Measurements from ENCODE around the gene GCA. TPM values are rescaled to one million over a fixed set of nuclear protein-coding genes. Genes with fewer than 3 reads are reported as not detected.

GCA gene
- total and polyA plus RNA-seq, 12 donors = 3.4 to 33.9 (median 19.5) TPM

DNA sequence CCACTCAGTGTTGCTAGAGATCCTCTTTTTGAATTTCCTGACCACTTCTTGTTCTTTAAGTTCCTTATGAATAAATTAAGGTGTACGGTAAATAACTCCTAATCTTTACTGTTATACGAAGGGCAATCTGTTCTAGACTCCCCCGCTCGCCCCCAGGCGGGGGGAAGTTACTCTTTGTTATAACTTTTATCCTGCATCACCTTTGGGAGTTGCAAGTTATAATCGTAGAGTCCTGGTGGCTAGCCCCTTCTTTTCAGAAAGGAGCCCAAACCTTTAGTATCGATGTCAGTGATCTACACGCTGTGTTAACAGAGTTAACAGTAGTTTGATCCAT, 652 bp downstream of the GCA start:
- DNase-seq = no peak
- no peaks in the 10 kb centered on the region for H3K9me3 ChIP-seq (replicated peaks in 1 of 3)
- H3K36me3 ChIP-seq (replicated peaks in 1 of 2) = no peaks in the 10 kb centered on the region
- intact Hi-C loops (cut with DNase I) = no loop called here
- H3K27me3 ChIP-seq = no peaks in the 10 kb centered on the region
- peaks cover 0 to 7% of the 10 kb centered on the region in 2 donors for H3K4me1 ChIP-seq (replicated peaks in 1 of 2)
- peak overlapping the region; percentile 74 to 96 (median 81) for H3K4me3 ChIP-seq
- H3K27ac ChIP-seq = peak overlapping the region in 4 of 5 donors; percentile 34 to 90 (median 60)
- TF ChIP-seq, protein P1, sequence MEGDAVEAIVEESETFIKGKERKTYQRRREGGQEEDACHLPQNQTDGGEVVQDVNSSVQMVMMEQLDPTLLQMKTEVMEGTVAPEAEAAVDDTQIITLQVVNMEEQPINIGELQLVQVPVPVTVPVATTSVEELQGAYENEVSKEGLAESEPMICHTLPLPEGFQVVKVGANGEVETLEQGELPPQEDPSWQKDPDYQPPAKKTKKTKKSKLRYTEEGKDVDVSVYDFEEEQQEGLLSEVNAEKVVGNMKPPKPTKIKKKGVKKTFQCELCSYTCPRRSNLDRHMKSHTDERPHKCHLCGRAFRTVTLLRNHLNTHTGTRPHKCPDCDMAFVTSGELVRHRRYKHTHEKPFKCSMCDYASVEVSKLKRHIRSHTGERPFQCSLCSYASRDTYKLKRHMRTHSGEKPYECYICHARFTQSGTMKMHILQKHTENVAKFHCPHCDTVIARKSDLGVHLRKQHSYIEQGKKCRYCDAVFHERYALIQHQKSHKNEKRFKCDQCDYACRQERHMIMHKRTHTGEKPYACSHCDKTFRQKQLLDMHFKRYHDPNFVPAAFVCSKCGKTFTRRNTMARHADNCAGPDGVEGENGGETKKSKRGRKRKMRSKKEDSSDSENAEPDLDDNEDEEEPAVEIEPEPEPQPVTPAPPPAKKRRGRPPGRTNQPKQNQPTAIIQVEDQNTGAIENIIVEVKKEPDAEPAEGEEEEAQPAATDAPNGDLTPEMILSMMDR (IDR thresholded peaks at IDR 0.05) = no peak
- TF ChIP-seq POLR2A (IDR thresholded peaks at IDR 0.05) = no peak
- WGBS, 4 donors = 6 to 10% (median 9%) methylated on average over 8 of the region's 8 CpGs

DNA sequence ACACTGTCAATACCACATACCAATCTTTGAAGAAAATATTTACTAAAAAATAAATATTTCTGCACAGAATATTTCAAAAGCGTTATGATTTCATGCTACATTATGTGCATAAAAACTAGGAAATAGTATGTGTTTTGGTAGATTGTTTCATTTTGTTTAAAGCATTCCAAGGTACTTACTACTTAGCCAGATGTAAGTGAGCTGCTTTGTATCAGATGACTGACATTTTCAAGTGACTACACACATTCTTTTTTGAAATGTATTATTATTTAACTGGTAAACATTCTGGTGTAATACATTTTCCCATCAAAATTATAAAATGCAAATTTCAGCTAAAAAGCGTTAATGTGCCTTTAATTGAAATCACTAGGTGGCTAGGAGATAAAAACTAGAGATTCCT, 21.5 kb downstream of the GCA start:
- no peaks in the 10 kb centered on the region for H3K9me3 ChIP-seq (replicated peaks in 1 of 3)
- H3K4me1 ChIP-seq (replicated peaks in 1 of 2) = no peaks in the 10 kb centered on the region
- intact Hi-C loops (cut with DNase I) = no loop called here
- TF ChIP-seq, protein P1 (IDR thresholded peaks at IDR 0.05) = no peak
- TF ChIP-seq POLR2A (IDR thresholded peaks at IDR 0.05) = no peak
- 91 to 96% (median 94%) methylated on average over 2 of the region's 2 CpGs for WGBS, 4 donors
- no peak for DNase-seq
- no peak overlapping the region for H3K27ac ChIP-seq
- H3K27me3 ChIP-seq = no peaks in the 10 kb centered on the region
- no peaks in the 10 kb centered on the region for H3K36me3 ChIP-seq (replicated peaks in 1 of 2)
- H3K4me3 ChIP-seq = no peak overlapping the region

DNA sequence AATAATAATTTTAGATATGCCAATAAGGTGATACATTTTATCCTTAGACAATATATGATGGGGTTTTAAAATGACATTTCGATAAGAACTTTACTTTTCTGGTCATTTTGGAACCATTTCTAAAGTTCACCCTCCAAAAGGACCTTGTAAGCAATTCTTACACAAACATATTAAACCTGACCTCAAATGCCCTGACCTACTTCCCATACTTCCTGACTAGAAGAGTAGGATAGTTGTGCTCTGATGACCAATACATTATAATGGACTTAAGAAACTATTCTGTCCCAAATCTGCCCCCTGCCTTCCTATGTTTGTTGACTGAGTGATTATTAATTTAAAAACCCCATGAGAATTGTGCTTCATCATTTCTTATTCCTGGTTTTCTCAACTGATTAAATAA, 24.6 kb downstream of the GCA start:
- H3K4me1 ChIP-seq (replicated peaks in 1 of 2) = no peaks in the 10 kb centered on the region
- H3K27me3 ChIP-seq = no peaks in the 10 kb centered on the region
- no peak overlapping the region for H3K27ac ChIP-seq
- WGBS, 4 donors = 66 to 77% (median 72%) methylated on average over 1 of the region's 1 CpG
- intact Hi-C loops (cut with DNase I) = no loop called here
- H3K4me3 ChIP-seq = no peak overlapping the region
- no peaks in the 10 kb centered on the region for H3K36me3 ChIP-seq (replicated peaks in 1 of 2)
- DNase-seq = no peak
- no peak for TF ChIP-seq POLR2A (IDR thresholded peaks at IDR 0.05)
- TF ChIP-seq, protein P1 (IDR thresholded peaks at IDR 0.05) = no peak
- no peaks in the 10 kb centered on the region for H3K9me3 ChIP-seq (replicated peaks in 1 of 3)

DNA sequence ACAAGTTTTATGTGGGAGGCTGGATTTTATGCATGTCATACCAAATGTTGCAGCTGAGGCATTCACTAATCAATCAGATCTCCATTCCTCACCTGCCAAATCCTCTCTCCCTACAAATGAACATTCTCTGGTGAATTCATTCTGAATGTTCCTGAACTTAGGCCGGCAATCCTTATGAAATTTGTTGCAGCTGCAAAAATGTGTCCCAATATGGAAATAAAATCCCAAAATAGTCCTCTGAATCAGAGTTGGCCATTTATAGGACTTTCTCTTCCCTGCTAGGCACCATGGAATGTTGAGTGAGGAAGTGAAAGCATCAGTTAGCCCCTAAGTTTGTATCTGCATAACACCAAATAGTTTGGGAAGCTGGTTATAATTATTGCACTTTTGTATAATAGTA, 25.6 kb downstream of the GCA start:
- Histone ChIP-seq H3K4me1 (replicated peaks in 1 of 2) (no peaks in the 10 kb centered on the region), H3K36me3 (replicated peaks in 1 of 2) (no peaks in the 10 kb centered on the region), H3K4me3 (no peak overlapping the region), H3K27ac (no peak overlapping the region), H3K9me3 (replicated peaks in 1 of 3) (no peaks in the 10 kb centered on the region), H3K27me3 (no peaks in the 10 kb centered on the region)
- TF ChIP-seq, protein P1 (IDR thresholded peaks at IDR 0.05) = no peak
- TF ChIP-seq POLR2A (IDR thresholded peaks at IDR 0.05) = no peak
- no peak for DNase-seq
- intact Hi-C loops (cut with DNase I) = no loop called here
- 55 to 80% (median 72%) methylated on average over 1 of the region's 1 CpG for WGBS, 4 donors
